ENCODE measurements around the gene MAGI2. TPM values are rescaled to one million over a fixed set of nuclear protein-coding genes. Genes with fewer than 3 reads are reported as not detected.

Gene MAGI2
- total RNA-seq, 1 experiment from 2014 or later, result 0.07 TPM

GRCh38 chr7:79464051-79464450, 10.6 kb upstream of the MAGI2 start:
- H3K27ac Mint-ChIP-seq (ENCODE audit: low read depth, unreplicated experiment), result no peak overlapping the region
- intact Hi-C loops (cut with micrococcal nuclease), result no loop called here
- BruUV-seq (replicated peaks), result no TSS peak
- no peaks in the 10 kb centered on the region for H3K9me3 Mint-ChIP-seq (ENCODE audit: unreplicated experiment)
- POLR2A ChIA-PET, result no interaction called here
- no peak for TF ChIP-seq CTCF (IDR thresholded peaks at IDR 0.05; ENCODE audit: unreplicated experiment)
- no peak overlapping the region for H3K4me3 Mint-ChIP-seq (ENCODE audit: unreplicated experiment)
- DNase-seq (ENCODE audit: unreplicated experiment), result no peak
- H3K4me1 Mint-ChIP-seq (ENCODE audit: insufficient read depth, unreplicated experiment), result peaks cover 6% of the 10 kb centered on the region
- H3K36me3 Mint-ChIP-seq (ENCODE audit: insufficient read depth, unreplicated experiment), result no peaks in the 10 kb centered on the region
- CTCF ChIA-PET, result no interaction called here
- H3K27me3 Mint-ChIP-seq (ENCODE audit: insufficient read depth, unreplicated experiment), result peaks cover 29% of the 10 kb centered on the region

GRCh38 chr7:79462390-79462789, 8.9 kb upstream of the MAGI2 start:
- ChIA-PET CTCF (no interaction called here), POLR2A (no interaction called here)
- H3K4me3 Mint-ChIP-seq (ENCODE audit: unreplicated experiment), result no peak overlapping the region

GRCh38 chr7:79461660-79462059, 8.2 kb upstream of the MAGI2 start:
- no TSS peak for BruUV-seq (replicated peaks)
- CTCF ChIA-PET, result interaction anchor here (0.6 kb wide), 1 partner anchor 1588 kb away, joined by 6 read pairs; no protein-coding TSS in a partner anchor
- Mint-ChIP-seq H3K27ac (ENCODE audit: low read depth, unreplicated experiment) (no peak overlapping the region), H3K4me1 (ENCODE audit: insufficient read depth, unreplicated experiment) (peaks cover 6% of the 10 kb centered on the region), H3K27me3 (ENCODE audit: insufficient read depth, unreplicated experiment) (peaks cover 44% of the 10 kb centered on the region), H3K9me3 (ENCODE audit: unreplicated experiment) (no peaks in the 10 kb centered on the region), H3K36me3 (ENCODE audit: insufficient read depth, unreplicated experiment) (no peaks in the 10 kb centered on the region), H3K4me3 (ENCODE audit: unreplicated experiment) (no peak overlapping the region)
- intact Hi-C loops (cut with micrococcal nuclease), result no loop called here
- POLR2A ChIA-PET, result no interaction called here
- peak; percentile 27 for DNase-seq (ENCODE audit: unreplicated experiment)
- no peak for TF ChIP-seq CTCF (IDR thresholded peaks at IDR 0.05; ENCODE audit: unreplicated experiment)

More at GRCh38 chr7:79462390-79462789, 8.9 kb upstream of the MAGI2 start:
- TF ChIP-seq CTCF (IDR thresholded peaks at IDR 0.05; ENCODE audit: unreplicated experiment), result no peak
- DNase-seq (ENCODE audit: unreplicated experiment), result no peak
- no TSS peak for BruUV-seq (replicated peaks)
- intact Hi-C loops (cut with micrococcal nuclease), result no loop called here
- H3K36me3 Mint-ChIP-seq (ENCODE audit: insufficient read depth, unreplicated experiment), result no peaks in the 10 kb centered on the region
- no peak overlapping the region for H3K27ac Mint-ChIP-seq (ENCODE audit: low read depth, unreplicated experiment)
- H3K27me3 Mint-ChIP-seq (ENCODE audit: insufficient read depth, unreplicated experiment), result peaks cover 39% of the 10 kb centered on the region
- no peaks in the 10 kb centered on the region for H3K9me3 Mint-ChIP-seq (ENCODE audit: unreplicated experiment)
- peaks cover 6% of the 10 kb centered on the region for H3K4me1 Mint-ChIP-seq (ENCODE audit: insufficient read depth, unreplicated experiment)

- Mint-ChIP-seq H3K36me3 (ENCODE audit: insufficient read depth, unreplicated experiment) (no peaks in the 10 kb centered on the region), H3K27ac (ENCODE audit: low read depth, unreplicated experiment) (no peak overlapping the region), H3K4me3 (ENCODE audit: unreplicated experiment) (no peak overlapping the region), H3K9me3 (ENCODE audit: unreplicated experiment) (no peaks in the 10 kb centered on the region), H3K4me1 (ENCODE audit: insufficient read depth, unreplicated experiment) (peaks cover 6% of the 10 kb centered on the region), H3K27me3 (ENCODE audit: insufficient read depth, unreplicated experiment) (peaks cover 63% of the 10 kb centered on the region)
- BruUV-seq (replicated peaks), result no TSS peak
- CTCF ChIA-PET, result no interaction called here
- no peak for DNase-seq (ENCODE audit: unreplicated experiment)
- POLR2A ChIA-PET, result no interaction called here
- intact Hi-C loops (cut with micrococcal nuclease), result no loop called here
- no peak for TF ChIP-seq CTCF (IDR thresholded peaks at IDR 0.05; ENCODE audit: unreplicated experiment)
Measured at GRCh38 chr7:79459381-79459780, 5.9 kb upstream of the MAGI2 start.

Measured in MCF 10A (cell line).